SH-SY5Y (cell line): Measurements from ENCODE around the gene TRIM2.

Experiments
- GATA2 ChIP-seq: IDR thresholded peaks from 2 replicates; pipeline ENCODE4 v1.6.1; 2011; ENCODE audit warnings: mild to moderate bottlenecking, low read depth, low read length
- GATA3 ChIP-seq: IDR thresholded peaks from 2 replicates; pipeline ENCODE4 v1.6.1; 2011; ENCODE audit warnings: low read depth, mild to moderate bottlenecking, low read length, moderate library complexity

- TF ChIP-seq GATA2 (no peak), GATA3 (no peak)
These were observed 48.0 kb upstream of the TRIM2 start for GRCh38 chr4:153156263-153156662.
